Measurements from ENCODE around the gene MCEMP1.

GRCh38 chr19:7677669-7678311 is 900 bp downstream of the MCEMP1 start:
- no peak for TF ChIP-seq POLR2A (IDR thresholded peaks at IDR 0.05)
- TF ChIP-seq, protein P1, sequence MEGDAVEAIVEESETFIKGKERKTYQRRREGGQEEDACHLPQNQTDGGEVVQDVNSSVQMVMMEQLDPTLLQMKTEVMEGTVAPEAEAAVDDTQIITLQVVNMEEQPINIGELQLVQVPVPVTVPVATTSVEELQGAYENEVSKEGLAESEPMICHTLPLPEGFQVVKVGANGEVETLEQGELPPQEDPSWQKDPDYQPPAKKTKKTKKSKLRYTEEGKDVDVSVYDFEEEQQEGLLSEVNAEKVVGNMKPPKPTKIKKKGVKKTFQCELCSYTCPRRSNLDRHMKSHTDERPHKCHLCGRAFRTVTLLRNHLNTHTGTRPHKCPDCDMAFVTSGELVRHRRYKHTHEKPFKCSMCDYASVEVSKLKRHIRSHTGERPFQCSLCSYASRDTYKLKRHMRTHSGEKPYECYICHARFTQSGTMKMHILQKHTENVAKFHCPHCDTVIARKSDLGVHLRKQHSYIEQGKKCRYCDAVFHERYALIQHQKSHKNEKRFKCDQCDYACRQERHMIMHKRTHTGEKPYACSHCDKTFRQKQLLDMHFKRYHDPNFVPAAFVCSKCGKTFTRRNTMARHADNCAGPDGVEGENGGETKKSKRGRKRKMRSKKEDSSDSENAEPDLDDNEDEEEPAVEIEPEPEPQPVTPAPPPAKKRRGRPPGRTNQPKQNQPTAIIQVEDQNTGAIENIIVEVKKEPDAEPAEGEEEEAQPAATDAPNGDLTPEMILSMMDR (IDR thresholded peaks at IDR 0.05) = no peak
